Activated T-helper 2 cell treated with anti-CD3 and anti-CD28 coated beads, Interferon-gamma antibody, Interleukin-2, Interleukin-4, amounts not matched to agents 10 μg/mL and 5 μg/mL and 100 μg/mL, durations not matched to agents 14 hours and 24 hours and 36 hours (primary cell): Measurements from ENCODE around the gene RTN4. TPM values are rescaled to one million over a fixed set of nuclear protein-coding genes. Genes with fewer than 3 reads are reported as not detected.

Experiments
- DNase-seq: peaks from one replicate; pipeline ENCODE4 v3.0.0; 2021; ENCODE audit warnings: low spot score
- H3K27ac Mint-ChIP-seq: one replicate; pipeline ENCODE4 v1.8.0; 2021; ENCODE audit warnings: mixed read lengths
- H3K27me3 Mint-ChIP-seq: one replicate; pipeline ENCODE4 v1.8.0; 2021; ENCODE audit warnings: low read depth, mixed read lengths
- H3K36me3 Mint-ChIP-seq: one replicate; pipeline ENCODE4 v1.8.0; 2021; ENCODE audit warnings: low read depth, mixed read lengths
- H3K4me1 Mint-ChIP-seq: one replicate; pipeline ENCODE4 v1.8.0; 2021; ENCODE audit warnings: low read depth, mixed read lengths
- H3K4me3 Mint-ChIP-seq: one replicate; pipeline ENCODE4 v1.8.0; 2021; ENCODE audit warnings: low read depth, mild to moderate bottlenecking, moderate library complexity, mixed read lengths
- H3K9me3 Mint-ChIP-seq: one replicate; pipeline ENCODE4 v1.8.0; 2021; ENCODE audit warnings: mixed read lengths
- intact Hi-C: fragments of 100-400 bp; cut with micrococcal nuclease; formaldehyde crosslinking; loops from one replicate; pipeline ENCODE4 v1.15.1; 2023
- total RNA-seq: library from RNA; stranded (reverse); gene quantifications from 2 replicates; pipeline ENCODE4 v1.2.3, GENCODE V29; 2022

The RTN4 gene
- total RNA-seq, 1 donor from 2014 or later: 93.3 TPM

DNA sequence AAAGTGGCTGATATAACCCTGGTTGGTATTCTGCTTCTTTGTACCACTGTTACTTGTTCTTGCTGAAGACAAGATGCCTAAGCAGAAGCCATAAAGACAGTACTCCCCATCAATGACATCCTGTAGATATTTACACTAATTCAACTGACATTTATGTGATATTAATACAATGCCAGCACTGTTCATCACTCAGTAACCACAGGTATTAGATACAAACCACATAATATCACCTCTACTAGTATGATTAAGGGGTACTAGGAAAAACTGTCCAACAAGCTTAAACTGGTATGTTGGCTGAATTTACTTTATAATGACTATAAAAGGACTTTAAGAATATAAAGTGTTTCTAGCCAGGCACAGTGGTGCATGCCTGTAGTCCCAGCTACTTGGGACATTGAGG is 65.8 kb downstream of the RTN4 start:
- H3K36me3 Mint-ChIP-seq: peaks cover 44% of the 10 kb centered on the region
- H3K4me3 Mint-ChIP-seq: no peak overlapping the region
- intact Hi-C loops: no loop called here

DNA sequence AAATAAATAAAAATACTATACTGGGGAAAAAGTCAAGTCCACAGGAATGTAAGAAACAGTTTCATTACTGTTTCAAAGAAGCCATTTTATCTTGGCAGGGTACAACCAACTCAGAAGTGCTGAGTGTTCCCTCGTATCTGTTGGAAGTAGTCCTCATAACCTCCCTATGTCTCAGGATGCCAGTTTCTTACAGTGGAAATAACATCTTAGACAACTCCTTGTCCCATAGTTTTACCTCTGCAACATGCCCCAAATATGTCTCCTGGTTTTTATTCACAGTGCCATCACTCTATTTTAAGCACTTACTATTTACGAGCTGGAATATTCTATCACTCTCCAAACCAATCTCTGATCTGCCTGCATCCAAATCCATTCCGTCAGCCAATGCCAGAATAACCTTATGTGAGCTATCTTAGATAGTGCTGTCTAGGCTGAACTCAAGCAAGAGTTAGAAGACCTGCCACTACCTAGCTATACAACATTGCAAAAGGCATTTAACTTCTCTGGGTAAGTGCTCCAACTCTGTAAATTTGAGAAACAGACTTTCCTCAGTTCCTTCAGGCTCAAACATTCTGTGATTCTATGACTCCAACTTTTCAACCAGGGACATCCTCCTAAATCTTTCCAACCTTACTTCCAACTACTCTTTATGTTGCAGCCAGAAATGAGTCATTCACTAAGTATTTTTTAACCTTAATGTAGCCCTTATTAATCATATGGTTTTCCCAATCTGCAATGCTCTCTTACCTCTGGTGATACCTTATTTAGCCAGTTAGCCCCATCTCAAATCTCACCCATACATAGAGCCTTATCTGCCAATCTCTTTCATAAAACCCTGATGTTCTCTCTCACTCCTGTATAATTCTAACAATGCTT is 66.7 kb downstream of the RTN4 start:
- no peak for DNase-seq
- H3K4me1 Mint-ChIP-seq: peaks cover 25% of the 10 kb centered on the region
- no peaks in the 10 kb centered on the region for H3K9me3 Mint-ChIP-seq
- H3K36me3 Mint-ChIP-seq: peaks cover 44% of the 10 kb centered on the region
- intact Hi-C loops: no loop called here
- H3K27ac Mint-ChIP-seq: no peak overlapping the region
- H3K27me3 Mint-ChIP-seq: no peaks in the 10 kb centered on the region
- H3K4me3 Mint-ChIP-seq: no peak overlapping the region

More for the DNA sequence above, 65.8 kb downstream of the RTN4 start:
- H3K27me3 Mint-ChIP-seq: no peaks in the 10 kb centered on the region
- peaks cover 26% of the 10 kb centered on the region for H3K4me1 Mint-ChIP-seq
- no peak overlapping the region for H3K27ac Mint-ChIP-seq
- no peak for DNase-seq
- no peaks in the 10 kb centered on the region for H3K9me3 Mint-ChIP-seq

DNA sequence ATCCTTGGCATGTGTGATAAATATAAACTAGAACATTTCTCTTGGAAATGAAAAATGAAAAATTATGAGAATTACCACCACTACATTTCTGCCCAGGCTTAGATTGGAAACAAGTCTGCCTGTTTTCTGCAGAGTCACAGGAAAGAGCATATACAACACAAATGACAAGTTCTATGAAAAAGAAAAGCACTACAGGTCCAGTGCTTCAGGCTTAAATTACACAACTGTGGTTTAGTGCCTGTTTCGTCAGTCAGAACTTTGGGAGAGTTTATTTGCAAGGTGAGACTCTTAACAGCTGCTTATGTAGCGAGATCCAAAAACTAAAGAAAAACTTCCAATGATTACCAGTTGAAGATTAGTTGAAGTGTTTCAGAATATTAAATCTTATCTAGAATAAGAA is 68.9 kb downstream of the RTN4 start:
- Mint-ChIP-seq H3K27ac (no peak overlapping the region), H3K36me3 (peaks cover 46% of the 10 kb centered on the region), H3K27me3 (no peaks in the 10 kb centered on the region), H3K9me3 (no peaks in the 10 kb centered on the region), H3K4me3 (no peak overlapping the region), H3K4me1 (peaks cover 28% of the 10 kb centered on the region)
- intact Hi-C loops: no loop called here
- no peak for DNase-seq

DNA sequence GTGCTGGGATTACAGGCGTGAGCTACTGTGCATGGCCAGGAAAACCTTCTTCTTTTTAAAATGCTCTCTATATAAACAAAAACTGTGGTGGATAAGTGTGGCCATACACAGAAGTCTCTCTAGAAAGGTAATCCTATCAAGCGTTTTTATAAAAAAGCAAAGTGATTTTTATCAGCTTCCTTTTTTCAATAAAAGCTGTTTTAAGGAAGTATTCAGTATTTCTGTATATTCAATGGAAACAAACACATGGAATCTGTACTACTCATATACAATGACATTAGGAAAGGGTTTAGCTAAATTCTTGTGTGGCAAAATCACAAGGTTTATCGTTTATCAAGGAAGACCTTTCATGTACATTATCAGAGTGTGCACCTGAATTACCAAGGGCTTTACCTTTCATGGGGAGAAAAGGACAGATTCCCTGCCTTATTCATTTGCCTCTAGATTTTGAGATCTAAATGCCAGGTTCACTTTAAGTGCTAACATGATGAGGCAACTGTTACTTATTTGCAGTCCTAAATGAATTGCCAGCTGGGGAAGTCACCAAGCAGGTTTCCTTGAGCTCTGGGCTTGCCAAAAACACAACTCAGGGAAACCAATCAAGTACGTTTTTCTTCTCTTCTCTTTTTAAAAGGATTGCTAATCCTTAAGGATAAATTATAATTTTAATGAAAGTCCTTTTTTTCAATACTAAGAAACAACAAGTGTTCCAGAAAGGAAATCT is 70.8 kb downstream of the RTN4 start:
- H3K4me3 Mint-ChIP-seq: no peak overlapping the region
- H3K27ac Mint-ChIP-seq: no peak overlapping the region
- no peak for DNase-seq
- peaks cover 41% of the 10 kb centered on the region for H3K36me3 Mint-ChIP-seq
- no peaks in the 10 kb centered on the region for H3K27me3 Mint-ChIP-seq
- peaks cover 26% of the 10 kb centered on the region for H3K4me1 Mint-ChIP-seq
- intact Hi-C loops: no loop called here
- no peaks in the 10 kb centered on the region for H3K9me3 Mint-ChIP-seq

DNA sequence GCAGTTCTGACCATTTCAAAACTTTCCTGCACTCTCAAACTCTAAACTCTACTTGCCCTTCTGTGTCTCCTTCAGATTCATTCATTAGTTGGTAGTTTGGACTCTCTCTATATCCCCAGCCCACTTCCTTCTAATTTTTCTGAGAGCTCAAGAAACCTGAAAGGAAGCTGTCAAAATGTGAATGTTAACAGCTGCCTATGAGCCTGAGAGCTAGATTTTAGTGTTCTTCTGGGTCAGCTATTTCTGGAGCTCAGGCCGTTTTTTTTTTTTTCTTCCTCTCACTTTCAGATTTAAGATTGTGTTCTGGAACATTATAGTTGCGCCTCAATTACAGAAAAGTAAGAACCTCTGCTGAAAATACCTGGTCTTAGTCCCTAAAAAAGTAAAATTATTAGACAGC is 73.1 kb downstream of the RTN4 start:
- Mint-ChIP-seq H3K9me3 (no peaks in the 10 kb centered on the region), H3K36me3 (peaks cover 36% of the 10 kb centered on the region), H3K4me3 (no peak overlapping the region), H3K27ac (no peak overlapping the region), H3K27me3 (no peaks in the 10 kb centered on the region), H3K4me1 (peaks cover 15% of the 10 kb centered on the region)
- intact Hi-C loops: no loop called here
- no peak for DNase-seq

DNA sequence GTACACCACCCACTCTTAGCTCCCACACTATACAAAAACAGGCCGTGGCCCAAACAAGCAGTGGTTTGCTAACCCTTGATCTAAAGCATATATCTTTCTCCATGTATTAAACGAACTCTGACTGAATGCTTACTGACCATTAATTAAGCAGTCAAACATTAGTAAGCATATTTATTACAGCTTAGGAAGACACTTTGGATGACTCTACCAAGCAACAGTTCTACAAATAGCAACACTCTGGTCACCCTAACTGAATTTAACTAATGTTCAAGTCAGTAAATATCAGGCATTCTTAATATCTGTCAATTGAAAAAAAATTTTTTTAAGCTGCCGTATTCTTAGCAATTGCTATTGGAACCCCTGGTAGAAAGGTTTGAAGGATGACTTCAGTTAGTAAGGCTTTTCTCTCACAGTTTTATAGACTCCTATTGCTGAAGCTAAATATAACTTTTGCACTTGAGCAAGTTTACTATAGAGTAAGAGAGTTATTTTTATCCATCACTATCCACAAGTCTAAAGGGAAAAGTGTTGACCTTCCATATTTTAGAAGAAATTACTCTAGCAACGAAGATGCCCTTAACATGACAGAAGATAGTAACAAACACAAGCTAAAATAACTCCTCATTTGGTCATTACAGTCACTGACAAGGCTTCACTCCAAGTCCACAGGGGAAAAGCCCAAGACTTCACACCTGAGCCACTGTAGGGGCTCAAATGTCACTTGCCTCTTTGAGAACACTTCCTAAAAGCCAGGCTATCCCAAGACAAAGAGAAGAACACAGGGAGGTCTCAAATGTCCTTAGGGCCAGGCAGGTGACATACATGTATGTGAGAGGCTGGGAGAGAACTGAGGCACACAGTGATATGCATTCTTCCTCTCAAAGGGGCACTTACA is 74.4 kb downstream of the RTN4 start:
- no peaks in the 10 kb centered on the region for H3K9me3 Mint-ChIP-seq
- intact Hi-C loops: no loop called here
- H3K27ac Mint-ChIP-seq: no peak overlapping the region
- H3K36me3 Mint-ChIP-seq: peaks cover 39% of the 10 kb centered on the region
- H3K4me3 Mint-ChIP-seq: no peak overlapping the region
- H3K4me1 Mint-ChIP-seq: peaks cover 15% of the 10 kb centered on the region
- DNase-seq: no peak
- no peaks in the 10 kb centered on the region for H3K27me3 Mint-ChIP-seq

DNA sequence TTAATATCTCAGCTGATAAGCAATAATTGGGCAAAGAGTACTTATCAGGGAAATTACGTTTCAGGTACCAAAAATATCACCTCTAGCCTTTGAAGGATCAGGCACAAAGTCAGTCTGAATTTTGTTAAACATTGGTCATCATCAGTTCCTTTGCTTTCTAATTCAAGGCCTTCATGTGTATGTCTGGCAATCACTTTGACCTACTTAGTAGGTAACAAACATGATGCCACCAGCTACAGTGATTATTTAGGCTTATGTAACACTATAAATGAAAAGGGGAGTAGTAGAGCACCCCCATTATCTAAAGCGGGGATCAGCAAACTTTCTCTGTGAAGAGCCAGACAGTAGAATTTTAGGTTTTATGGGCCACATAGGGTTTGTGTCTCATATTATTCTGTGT is 75.1 kb downstream of the RTN4 start:
- Mint-ChIP-seq H3K36me3 (peaks cover 33% of the 10 kb centered on the region), H3K9me3 (no peaks in the 10 kb centered on the region), H3K27me3 (no peaks in the 10 kb centered on the region), H3K4me1 (peaks cover 13% of the 10 kb centered on the region), H3K27ac (no peak overlapping the region), H3K4me3 (no peak overlapping the region)
- no peak for DNase-seq
- intact Hi-C loops: no loop called here

DNA sequence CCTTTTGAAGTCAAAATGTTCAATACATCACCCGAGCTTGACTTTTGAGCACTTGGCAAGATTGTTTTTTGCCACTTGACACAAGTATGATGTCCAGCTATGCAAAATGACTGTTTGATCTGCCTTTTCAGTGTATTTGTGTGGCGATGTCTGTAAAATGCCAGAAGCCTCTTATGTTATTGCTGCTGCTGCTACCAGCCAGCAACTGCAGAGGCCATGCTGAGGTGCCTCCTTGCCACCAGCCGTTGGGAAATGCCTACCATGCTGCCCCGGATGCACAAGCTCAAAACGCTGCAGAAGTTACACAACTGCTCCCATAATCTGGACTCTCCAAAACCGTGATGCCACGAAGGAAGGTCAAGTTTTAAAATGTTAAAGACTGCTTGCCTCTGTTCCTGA is 80.3 kb downstream of the RTN4 start:
- intact Hi-C loops: no loop called here
- no peak overlapping the region for H3K27ac Mint-ChIP-seq

DNA sequence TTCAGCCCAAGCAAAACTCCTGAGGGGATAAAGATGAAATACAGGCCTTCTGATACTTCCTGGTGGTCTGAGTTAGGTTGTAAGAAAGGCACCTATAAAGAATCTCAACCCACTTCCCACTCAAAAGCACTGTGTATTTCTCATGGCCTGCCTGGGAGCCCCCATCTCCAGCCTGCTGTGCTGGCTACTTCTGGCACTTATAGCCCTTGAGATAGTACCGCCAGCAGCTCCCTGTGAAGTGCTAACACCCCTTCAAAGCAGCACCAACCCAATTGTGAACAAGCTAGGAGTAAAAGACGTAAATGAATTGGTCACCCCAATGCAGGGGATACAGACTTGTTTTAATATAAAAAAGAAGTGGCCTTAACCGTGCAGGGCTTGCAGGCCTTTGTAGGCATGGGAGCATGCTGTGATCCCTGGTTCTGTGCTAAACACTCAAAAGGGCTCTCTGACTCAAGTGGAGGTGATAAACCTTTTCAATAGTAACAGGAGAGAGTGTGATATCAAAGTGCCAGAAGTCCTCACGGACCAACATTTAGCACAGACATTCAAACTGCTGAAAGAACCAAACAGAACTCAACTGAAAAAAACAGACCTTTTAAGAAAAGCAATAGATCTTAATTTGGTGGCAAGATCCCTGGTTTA is 80.8 kb downstream of the RTN4 start:
- H3K36me3 Mint-ChIP-seq: peaks cover 35% of the 10 kb centered on the region
- no peak for DNase-seq
- peaks cover 25% of the 10 kb centered on the region for H3K4me1 Mint-ChIP-seq
- H3K4me3 Mint-ChIP-seq: no peak overlapping the region
- intact Hi-C loops: no loop called here
- no peaks in the 10 kb centered on the region for H3K9me3 Mint-ChIP-seq
- H3K27me3 Mint-ChIP-seq: no peaks in the 10 kb centered on the region
- H3K27ac Mint-ChIP-seq: no peak overlapping the region

More for the DNA sequence above, 80.3 kb downstream of the RTN4 start:
- Mint-ChIP-seq H3K36me3 (peaks cover 34% of the 10 kb centered on the region), H3K4me3 (no peak overlapping the region), H3K4me1 (peaks cover 20% of the 10 kb centered on the region), H3K9me3 (no peaks in the 10 kb centered on the region), H3K27me3 (no peaks in the 10 kb centered on the region)
- no peak for DNase-seq

DNA sequence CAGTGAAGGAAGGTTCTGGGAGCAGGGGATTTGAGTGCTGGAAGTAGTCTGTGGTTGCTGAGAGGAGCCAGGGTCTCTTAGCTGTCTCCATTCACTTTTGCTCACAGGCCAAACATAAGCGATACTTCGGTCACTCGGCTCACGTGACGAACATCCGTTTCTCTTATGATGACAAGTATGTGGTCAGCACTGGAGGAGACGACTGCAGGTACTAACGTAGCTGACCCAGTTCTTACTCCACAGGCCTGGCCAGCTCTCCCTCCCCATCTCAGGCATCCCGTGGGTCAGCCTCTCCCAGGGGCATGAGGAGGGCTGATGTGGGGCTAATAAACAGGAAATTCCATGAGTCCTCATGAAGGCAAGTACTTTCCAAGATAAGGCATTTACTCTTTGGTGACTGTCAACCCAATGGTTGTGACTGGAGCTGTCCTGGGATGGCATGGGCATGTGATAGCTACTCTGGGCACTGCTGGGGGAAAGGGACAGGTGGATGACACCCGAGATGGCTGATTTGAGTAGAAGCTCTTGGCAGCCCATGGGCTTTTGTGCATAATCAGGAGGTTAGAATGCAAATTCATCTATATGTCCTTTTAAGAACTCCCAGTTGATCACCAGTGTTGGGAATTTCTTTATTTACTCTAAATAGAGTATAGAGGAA is 81.6 kb downstream of the RTN4 start:
- intact Hi-C loops: no loop called here
- no peak overlapping the region for H3K27ac Mint-ChIP-seq
- no peak for DNase-seq
- peaks cover 26% of the 10 kb centered on the region for H3K4me1 Mint-ChIP-seq
- H3K36me3 Mint-ChIP-seq: peaks cover 35% of the 10 kb centered on the region
- H3K4me3 Mint-ChIP-seq: no peak overlapping the region
- H3K9me3 Mint-ChIP-seq: no peaks in the 10 kb centered on the region
- no peaks in the 10 kb centered on the region for H3K27me3 Mint-ChIP-seq

DNA sequence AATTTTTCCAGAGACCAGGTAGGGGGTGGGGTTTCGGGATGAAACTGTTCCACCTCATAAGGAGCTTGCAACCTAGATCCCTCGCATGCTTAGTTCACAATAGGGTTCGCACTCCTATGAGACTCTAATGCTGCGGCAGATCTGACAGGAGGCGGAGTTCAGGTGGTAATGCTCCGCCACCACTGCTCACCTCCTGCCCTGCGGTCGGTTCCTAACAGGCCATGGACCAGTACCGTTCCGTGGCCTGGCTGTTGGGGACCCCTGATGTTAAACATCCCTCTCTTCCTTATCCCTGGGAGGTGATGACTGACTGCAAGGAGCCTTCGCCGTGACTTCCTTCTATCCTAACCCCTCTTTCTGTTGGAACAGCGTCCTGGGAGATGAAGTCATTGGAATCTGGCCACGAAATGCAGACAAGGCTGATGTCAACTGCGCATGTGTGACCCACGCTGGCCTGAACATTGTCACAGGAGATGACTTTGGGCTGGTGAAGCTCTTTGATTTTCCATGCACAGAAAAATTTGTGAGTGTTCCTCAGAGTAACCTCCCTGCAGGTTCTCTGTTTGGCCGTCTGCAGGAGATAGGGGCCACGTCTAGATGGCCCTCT is 82.4 kb downstream of the RTN4 start:
- Mint-ChIP-seq H3K27ac (no peak overlapping the region), H3K4me1 (peaks cover 26% of the 10 kb centered on the region), H3K27me3 (no peaks in the 10 kb centered on the region), H3K4me3 (no peak overlapping the region), H3K36me3 (peaks cover 31% of the 10 kb centered on the region), H3K9me3 (no peaks in the 10 kb centered on the region)
- DNase-seq: no peak
- intact Hi-C loops: no loop called here
